Lower leg skin (tissue), 3 donors: ENCODE data around the gene NBAS.

Experiments used
- CTCF ChIP-seq, 3 donors: fragments of 450-650 bp; IDR thresholded peaks; one replicate each; pipeline ENCODE4 v1.5.1; 2016; ENCODE audit warnings: antibody characterized with exemption in 3 of 3, mild to moderate bottlenecking in 3 of 3, moderate library complexity in 2 of 3
- POLR2A ChIP-seq, 2 donors: fragments of 450-650 bp; IDR thresholded peaks; one replicate each; pipeline ENCODE4 v1.6.1; 2016 to 2017; ENCODE audit warnings: antibody characterized with exemption in 2 of 2, mild to moderate bottlenecking in 1 of 2, moderate library complexity in 1 of 2

DNA sequence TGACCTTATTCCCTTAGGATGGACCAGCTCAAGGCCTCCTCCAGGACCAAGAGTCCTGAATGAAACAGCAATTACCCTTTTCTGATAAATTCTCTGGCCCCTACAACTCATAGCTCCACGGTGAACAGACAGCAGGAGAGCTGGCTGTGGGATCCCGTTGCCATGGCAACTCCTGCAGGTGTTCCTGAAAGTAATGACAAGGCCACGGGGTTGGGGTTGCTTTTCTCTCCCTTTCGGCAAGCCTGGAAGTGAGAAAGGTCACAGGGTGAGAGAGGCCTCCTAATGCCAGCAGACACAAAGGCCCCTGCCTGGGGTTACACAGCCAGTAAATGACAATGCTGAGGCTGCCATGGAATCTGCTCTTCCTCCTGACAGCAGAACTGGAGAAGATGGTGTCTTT is 403.0 kb downstream of the NBAS start:
- TF ChIP-seq POLR2A (IDR thresholded peaks at IDR 0.05) (no peak), CTCF (IDR thresholded peaks at IDR 0.05) (no peak)
